Neutrophil (primary cell): ENCODE measurements around the gene SFSWAP.
A peak's percentile ranks its signal among the peaks of the same experiment; 100 is the strongest.

Source experiments
- H3K27ac ChIP-seq: fragments of 200-600 bp; sonication (generic); 2 replicates; pipeline ENCODE4 v1.5.1; 2016; ENCODE audit warnings: mild to moderate bottlenecking, moderate library complexity
- H3K27me3 ChIP-seq: fragments of 200-600 bp; sonication (generic); 2 replicates; pipeline ENCODE4 v1.6.0; 2016; ENCODE audit warnings: mild to moderate bottlenecking
- H3K36me3 ChIP-seq: fragments of 200-600 bp; sonication (generic); 2 replicates; pipeline ENCODE4 v1.5.1; 2017
- H3K4me1 ChIP-seq, 2 experiments: fragments of 200-600 bp in 1 of 2; sonication (generic) in 1 of 2; 1 replicate in 1 of 2; 2 replicates in 1 of 2; pipeline versions ENCODE4 v1.5.1 to v1.6.1; 2013 to 2016; ENCODE audit warnings: low read depth in 1 of 2, low read length in 1 of 2, mild to moderate bottlenecking in 1 of 2, moderate library complexity in 1 of 2; ENCODE audit not compliant: control insufficient read depth in 1 of 2, insufficient read depth in 1 of 2
- H3K4me3 ChIP-seq, 2 experiments: fragments of 200-600 bp in 1 of 2; sonication (generic) in 1 of 2; 1 replicate in 1 of 2; 2 replicates in 1 of 2; pipeline ENCODE4 v1.5.1; 2013 to 2016; ENCODE audit warnings: low read depth in 1 of 2, low read length in 1 of 2, mild to moderate bottlenecking in 1 of 2, moderate library complexity in 1 of 2
- H3K9me3 ChIP-seq: fragments of 200-600 bp; sonication (generic); 2 replicates; pipeline ENCODE4 v1.5.1; 2016
- CTCF ChIP-seq: fragments of 200-600 bp; sonication (generic); IDR thresholded peaks from 2 replicates; pipeline ENCODE4 v1.5.1; 2016; ENCODE audit warnings: antibody characterized with exemption

Gene SFSWAP

GRCh38 chr12:131709226-131709625, 1.7 kb upstream of the SFSWAP start:
- Histone ChIP-seq H3K4me3 (no peak overlapping the region), H3K27me3 (no peaks in the 10 kb centered on the region), H3K36me3 (peaks cover 9% of the 10 kb centered on the region), H3K27ac (no peak overlapping the region), H3K9me3 (no peaks in the 10 kb centered on the region), H3K4me1 (peaks cover 22 to 23% of the 10 kb centered on the region in 2 experiments)
- no peak for TF ChIP-seq CTCF

GRCh38 chr12:131711551-131712205, 788 bp downstream of the SFSWAP start:
- H3K4me1 ChIP-seq = peaks cover 22 to 23% of the 10 kb centered on the region in 2 experiments
- H3K9me3 ChIP-seq = no peaks in the 10 kb centered on the region
- H3K4me3 ChIP-seq = peak overlapping the region; percentile 82 to 85
- H3K36me3 ChIP-seq = peaks cover 33% of the 10 kb centered on the region
- H3K27me3 ChIP-seq = no peaks in the 10 kb centered on the region
- H3K27ac ChIP-seq = peak overlapping the region; percentile 92
- TF ChIP-seq CTCF = no peak

GRCh38 chr12:131713349-131713748, 2.5 kb downstream of the SFSWAP start:
- no peak overlapping the region for H3K27ac ChIP-seq
- no peak overlapping the region for H3K4me3 ChIP-seq
- no peak for TF ChIP-seq CTCF
- H3K9me3 ChIP-seq = no peaks in the 10 kb centered on the region
- H3K36me3 ChIP-seq = peaks cover 50% of the 10 kb centered on the region
- H3K27me3 ChIP-seq = no peaks in the 10 kb centered on the region
- H3K4me1 ChIP-seq = peaks cover 22 to 23% of the 10 kb centered on the region in 2 experiments

GRCh38 chr12:131714759-131715158, 3.9 kb downstream of the SFSWAP start:
- TF ChIP-seq CTCF = no peak
- Histone ChIP-seq H3K9me3 (no peaks in the 10 kb centered on the region), H3K4me1 (peaks cover 22 to 23% of the 10 kb centered on the region in 2 experiments), H3K4me3 (no peak overlapping the region), H3K27me3 (no peaks in the 10 kb centered on the region), H3K36me3 (peaks cover 64% of the 10 kb centered on the region), H3K27ac (no peak overlapping the region)

GRCh38 chr12:131716282-131716681, 5.4 kb downstream of the SFSWAP start:
- no peak overlapping the region for H3K27ac ChIP-seq
- no peaks in the 10 kb centered on the region for H3K27me3 ChIP-seq
- no peaks in the 10 kb centered on the region for H3K9me3 ChIP-seq
- TF ChIP-seq CTCF = no peak
- peaks cover 14 to 15% of the 10 kb centered on the region in 2 experiments for H3K4me1 ChIP-seq
- no peak overlapping the region for H3K4me3 ChIP-seq
- H3K36me3 ChIP-seq = peaks cover 79% of the 10 kb centered on the region
